PFSK-1 (cell line): ENCODE measurements around the gene PDCD2L.

Experiments
- POLR2AphosphoS5 ChIP-seq: IDR thresholded peaks from 2 replicates; pipeline ENCODE4 v1.6.1; 2012; ENCODE audit warnings: low read depth, mild to moderate bottlenecking, control low read depth, low read length, moderate library complexity
- SIN3A ChIP-seq: IDR thresholded peaks from 2 replicates; pipeline ENCODE4 v1.6.1; 2012; ENCODE audit warnings: mild to moderate bottlenecking, low read length, moderate library complexity, borderline replicate concordance; ENCODE audit not compliant: insufficient read depth
- TF ChIP-seq, protein P1 (sequence below), 2 experiments: IDR thresholded peaks; 2 replicates each; pipeline versions ENCODE4 v1.6.1 to v1.8.0; 2011 to 2012; ENCODE audit warnings: low read depth in 2 of 2, low read length in 2 of 2, control low read depth in 1 of 2, inconsistent platforms in 1 of 2, mild to moderate bottlenecking in 1 of 2, moderate library complexity in 1 of 2; ENCODE audit not compliant: insufficient read depth in 1 of 2

- no peak for TF ChIP-seq POLR2AphosphoS5
- TF ChIP-seq, protein P1, sequence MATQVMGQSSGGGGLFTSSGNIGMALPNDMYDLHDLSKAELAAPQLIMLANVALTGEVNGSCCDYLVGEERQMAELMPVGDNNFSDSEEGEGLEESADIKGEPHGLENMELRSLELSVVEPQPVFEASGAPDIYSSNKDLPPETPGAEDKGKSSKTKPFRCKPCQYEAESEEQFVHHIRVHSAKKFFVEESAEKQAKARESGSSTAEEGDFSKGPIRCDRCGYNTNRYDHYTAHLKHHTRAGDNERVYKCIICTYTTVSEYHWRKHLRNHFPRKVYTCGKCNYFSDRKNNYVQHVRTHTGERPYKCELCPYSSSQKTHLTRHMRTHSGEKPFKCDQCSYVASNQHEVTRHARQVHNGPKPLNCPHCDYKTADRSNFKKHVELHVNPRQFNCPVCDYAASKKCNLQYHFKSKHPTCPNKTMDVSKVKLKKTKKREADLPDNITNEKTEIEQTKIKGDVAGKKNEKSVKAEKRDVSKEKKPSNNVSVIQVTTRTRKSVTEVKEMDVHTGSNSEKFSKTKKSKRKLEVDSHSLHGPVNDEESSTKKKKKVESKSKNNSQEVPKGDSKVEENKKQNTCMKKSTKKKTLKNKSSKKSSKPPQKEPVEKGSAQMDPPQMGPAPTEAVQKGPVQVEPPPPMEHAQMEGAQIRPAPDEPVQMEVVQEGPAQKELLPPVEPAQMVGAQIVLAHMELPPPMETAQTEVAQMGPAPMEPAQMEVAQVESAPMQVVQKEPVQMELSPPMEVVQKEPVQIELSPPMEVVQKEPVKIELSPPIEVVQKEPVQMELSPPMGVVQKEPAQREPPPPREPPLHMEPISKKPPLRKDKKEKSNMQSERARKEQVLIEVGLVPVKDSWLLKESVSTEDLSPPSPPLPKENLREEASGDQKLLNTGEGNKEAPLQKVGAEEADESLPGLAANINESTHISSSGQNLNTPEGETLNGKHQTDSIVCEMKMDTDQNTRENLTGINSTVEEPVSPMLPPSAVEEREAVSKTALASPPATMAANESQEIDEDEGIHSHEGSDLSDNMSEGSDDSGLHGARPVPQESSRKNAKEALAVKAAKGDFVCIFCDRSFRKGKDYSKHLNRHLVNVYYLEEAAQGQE (IDR thresholded peaks at IDR 0.05; ENCODE audit: insufficient read depth in 1 of 2, low read depth in 2 of 2, low read length in 2 of 2), result no peak
- TF ChIP-seq SIN3A, result no peak
These were observed 22.6 kb upstream of the PDCD2L start for GRCh38 chr19:34381399-34382251.
